Measurements from ENCODE around the gene TMEM145.

DNA sequence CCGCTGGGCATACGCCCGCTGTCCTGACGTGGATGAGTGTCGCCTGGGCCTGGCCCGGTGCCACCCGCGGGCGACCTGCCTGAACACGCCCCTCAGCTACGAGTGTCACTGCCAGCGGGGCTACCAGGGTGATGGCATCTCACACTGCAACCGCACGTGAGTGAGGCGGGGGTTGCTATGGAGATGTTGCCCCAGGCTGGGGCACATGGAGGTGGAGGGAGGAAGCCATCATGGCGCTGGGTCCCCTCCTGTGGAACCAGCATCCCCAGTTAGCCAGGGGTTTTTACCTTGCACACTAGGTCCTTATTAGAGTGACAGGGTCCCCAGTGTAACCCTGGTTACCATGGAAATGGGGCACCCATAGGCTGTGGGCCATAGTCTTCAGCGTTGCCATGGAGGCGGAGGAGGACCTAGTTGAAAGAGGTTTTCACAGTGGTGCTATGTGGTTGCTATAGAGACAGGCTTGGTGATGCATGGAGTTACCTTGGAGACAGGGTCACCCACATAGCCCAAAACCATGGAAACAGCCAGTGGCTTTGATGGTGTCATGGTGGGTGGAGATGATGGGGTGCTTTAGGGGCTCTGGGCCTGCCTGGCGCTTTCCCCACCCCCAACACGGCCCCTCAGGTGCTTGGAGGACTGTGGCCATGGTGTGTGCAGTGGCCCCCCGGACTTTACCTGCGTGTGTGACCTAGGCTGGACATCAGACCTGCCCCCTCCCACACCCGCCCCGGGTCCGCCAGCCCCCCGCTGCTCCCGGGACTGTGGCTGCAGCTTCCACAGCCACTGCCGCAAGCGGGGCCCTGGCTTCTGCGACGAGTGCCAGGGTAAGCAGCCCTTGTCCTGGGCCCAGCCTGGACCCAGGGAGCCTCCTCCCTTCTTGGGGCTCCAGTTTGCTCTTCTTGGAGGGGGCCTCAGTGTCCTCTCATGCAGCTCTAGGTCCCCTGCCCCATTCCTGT, 39.5 kb downstream of the TMEM145 start:
- TF ChIP-seq EZH2 (IDR thresholded peaks at IDR 0.05; ENCODE audit: insufficient read depth, low read length): no peak
- TF ChIP-seq, protein P1, sequence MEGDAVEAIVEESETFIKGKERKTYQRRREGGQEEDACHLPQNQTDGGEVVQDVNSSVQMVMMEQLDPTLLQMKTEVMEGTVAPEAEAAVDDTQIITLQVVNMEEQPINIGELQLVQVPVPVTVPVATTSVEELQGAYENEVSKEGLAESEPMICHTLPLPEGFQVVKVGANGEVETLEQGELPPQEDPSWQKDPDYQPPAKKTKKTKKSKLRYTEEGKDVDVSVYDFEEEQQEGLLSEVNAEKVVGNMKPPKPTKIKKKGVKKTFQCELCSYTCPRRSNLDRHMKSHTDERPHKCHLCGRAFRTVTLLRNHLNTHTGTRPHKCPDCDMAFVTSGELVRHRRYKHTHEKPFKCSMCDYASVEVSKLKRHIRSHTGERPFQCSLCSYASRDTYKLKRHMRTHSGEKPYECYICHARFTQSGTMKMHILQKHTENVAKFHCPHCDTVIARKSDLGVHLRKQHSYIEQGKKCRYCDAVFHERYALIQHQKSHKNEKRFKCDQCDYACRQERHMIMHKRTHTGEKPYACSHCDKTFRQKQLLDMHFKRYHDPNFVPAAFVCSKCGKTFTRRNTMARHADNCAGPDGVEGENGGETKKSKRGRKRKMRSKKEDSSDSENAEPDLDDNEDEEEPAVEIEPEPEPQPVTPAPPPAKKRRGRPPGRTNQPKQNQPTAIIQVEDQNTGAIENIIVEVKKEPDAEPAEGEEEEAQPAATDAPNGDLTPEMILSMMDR (IDR thresholded peaks at IDR 0.05; ENCODE audit: insufficient read depth, low read depth, low read length): no peak
